MV-4-11 (cell line): ENCODE results near the gene POLD3.

Experiments
- DNase-seq: peaks from one replicate; lab custom pipeline; 2025; lab: John Stamatoyannopoulos, UW

The POLD3 gene

GRCh38 chr11:74672956-74673692, 80.7 kb downstream of the POLD3 start:
- peak; percentile 38 for DNase-seq

- no peak for DNase-seq
Measured at GRCh38 chr11:74673693-74674360, 81.4 kb downstream of the POLD3 start.

GRCh38 chr11:74675761-74676160, 83.4 kb downstream of the POLD3 start:
- DNase-seq = no peak

- no peak for DNase-seq
Measured at GRCh38 chr11:74676596-74676995, 84.2 kb downstream of the POLD3 start.

GRCh38 chr11:74677131-74677530, 84.7 kb downstream of the POLD3 start:
- DNase-seq = no peak

GRCh38 chr11:74678041-74678440, 85.7 kb downstream of the POLD3 start:
- no peak for DNase-seq

GRCh38 chr11:74678591-74679512, 86.5 kb downstream of the POLD3 start:
- DNase-seq = no peak

- DNase-seq = no peak
Measured at GRCh38 chr11:74679513-74679865, 87.1 kb downstream of the POLD3 start.

- DNase-seq = no peak
Measured at GRCh38 chr11:74680035-74680671, 87.8 kb downstream of the POLD3 start.

- DNase-seq = no peak
Measured at GRCh38 chr11:74680703-74681531, 88.5 kb downstream of the POLD3 start.

- DNase-seq = no peak
Measured at GRCh38 chr11:74681686-74682651, 89.6 kb downstream of the POLD3 start.

- DNase-seq = no peak
Measured at GRCh38 chr11:74682731-74683278, 90.4 kb downstream of the POLD3 start.

- no peak for DNase-seq
Measured at GRCh38 chr11:74683279-74683871, 91.0 kb downstream of the POLD3 start.

- DNase-seq = no peak
Measured at GRCh38 chr11:74683941-74684481, 91.6 kb downstream of the POLD3 start.

- no peak for DNase-seq
Measured at GRCh38 chr11:74684661-74685060, 92.3 kb downstream of the POLD3 start.

GRCh38 chr11:74685338-74685737, 93.0 kb downstream of the POLD3 start:
- no peak for DNase-seq

- DNase-seq = peak; percentile 79
Measured at GRCh38 chr11:74685905-74686304, 93.5 kb downstream of the POLD3 start.

GRCh38 chr11:74686792-74687191, 94.4 kb downstream of the POLD3 start:
- DNase-seq = no peak
